ENCODE results near the gene MED10. TPM values are rescaled to one million over a fixed set of nuclear protein-coding genes. Genes with fewer than 3 reads are reported as not detected.

MED10 gene
- total and polyA plus RNA-seq, 9 of the 15 experiments (the other 6 are each of a cell fraction or from before 2014, with no cell fraction given) = 23.8 to 83.4 (median 58.8) TPM

DNA sequence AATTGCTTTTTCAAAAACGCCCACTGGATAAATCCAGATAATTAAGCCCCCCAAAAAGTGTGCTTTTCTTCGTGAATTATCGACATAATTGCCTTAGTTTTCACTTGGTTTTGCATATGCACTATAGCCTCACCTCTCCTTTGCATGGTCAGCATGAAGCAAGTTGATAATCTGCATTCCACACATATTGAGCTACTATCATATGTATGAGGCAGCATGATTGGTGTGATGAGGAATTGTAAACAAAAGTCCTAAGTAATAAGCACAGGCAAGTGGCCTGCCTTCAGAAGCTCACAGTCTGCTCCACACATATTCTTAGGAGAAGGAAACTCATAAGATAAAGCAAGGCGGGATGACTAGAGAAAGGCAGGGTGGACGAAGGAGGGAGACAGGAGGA, 33.8 kb downstream of the MED10 start:
- Histone ChIP-seq H3K4me1 (replicated peaks in 1 of 2; ENCODE audit: control insufficient read depth in 2 of 2, insufficient read depth in 2 of 2, low read length in 2 of 2) (peaks cover 0 to 3% of the 10 kb centered on the region in 2 experiments; a peak in 1 of 5 replicates), H3K27ac (ENCODE audit: extremely low read depth, low read depth, low read length) (no peak overlapping the region), H3K4me2 (ENCODE audit: insufficient read depth, low read length) (no peak overlapping the region), H4K20me1 (replicated peaks; ENCODE audit: control insufficient read depth, insufficient read depth, low read length) (no peaks in the 10 kb centered on the region; the same call in none of the 2 replicates), H3K4me3 (no peak overlapping the region), H3K79me2 (ENCODE audit: control insufficient read depth, insufficient read depth, low read length) (no peaks in the 10 kb centered on the region), H3K9me1 (ENCODE audit: control insufficient read depth, insufficient read depth, low read length) (no peaks in the 10 kb centered on the region), H3K9ac (ENCODE audit: insufficient read depth in 1 of 2, low read depth in 2 of 2, low read length in 2 of 2) (no peak overlapping the region), H3K27me3 (ENCODE audit: control insufficient read depth in 2 of 2, insufficient read depth in 2 of 2, low read length in 2 of 2) (peaks cover 30 to 65% of the 10 kb centered on the region in 2 experiments), H3K9me3 (replicated peaks; ENCODE audit: control insufficient read depth, insufficient read depth, low read depth, low read length) (no peaks in the 10 kb centered on the region), H2AFZ (ENCODE audit: low read depth, low read length) (no peak overlapping the region), H3K36me3 (ENCODE audit: control insufficient read depth, insufficient read depth, low read length) (no peaks in the 10 kb centered on the region)
- in situ Hi-C loops (cut with MboI) (no loop called here), intact Hi-C loops (cut with micrococcal nuclease) (no loop called here)
- WGBS (ENCODE audit: insufficient coverage, low coverage, missing lambda C conversion rate) = 0% methylated on average over 5 of the region's 5 CpGs
- ChIA-PET CTCF (ENCODE audit: low intra/inter-chr PET ratio) (no interaction called here), POLR2A (interaction anchor here (1.0 kb wide), 1 partner anchor 217 kb away, joined by 3 read pairs; no protein-coding TSS in a partner anchor)
- BruUV-seq (replicated peaks) = no TSS peak
- FAIRE-seq (no peak), DNase-seq (ENCODE audit: extremely low read depth in 1 of 4, low spot score in 3 of 4) (no peak), ATAC-seq (no peak)
- TF ChIP-seq ZKSCAN1 (IDR thresholded peaks at IDR 0.05; ENCODE audit: low read depth, low read length) = no peak
- TF ChIP-seq SRSF1 (IDR thresholded peaks at IDR 0.05; ENCODE audit: low read depth, low read length) = no peak
- no peak for TF ChIP-seq SMARCB1 (IDR thresholded peaks at IDR 0.05; ENCODE audit: insufficient read length, low read depth)

DNA sequence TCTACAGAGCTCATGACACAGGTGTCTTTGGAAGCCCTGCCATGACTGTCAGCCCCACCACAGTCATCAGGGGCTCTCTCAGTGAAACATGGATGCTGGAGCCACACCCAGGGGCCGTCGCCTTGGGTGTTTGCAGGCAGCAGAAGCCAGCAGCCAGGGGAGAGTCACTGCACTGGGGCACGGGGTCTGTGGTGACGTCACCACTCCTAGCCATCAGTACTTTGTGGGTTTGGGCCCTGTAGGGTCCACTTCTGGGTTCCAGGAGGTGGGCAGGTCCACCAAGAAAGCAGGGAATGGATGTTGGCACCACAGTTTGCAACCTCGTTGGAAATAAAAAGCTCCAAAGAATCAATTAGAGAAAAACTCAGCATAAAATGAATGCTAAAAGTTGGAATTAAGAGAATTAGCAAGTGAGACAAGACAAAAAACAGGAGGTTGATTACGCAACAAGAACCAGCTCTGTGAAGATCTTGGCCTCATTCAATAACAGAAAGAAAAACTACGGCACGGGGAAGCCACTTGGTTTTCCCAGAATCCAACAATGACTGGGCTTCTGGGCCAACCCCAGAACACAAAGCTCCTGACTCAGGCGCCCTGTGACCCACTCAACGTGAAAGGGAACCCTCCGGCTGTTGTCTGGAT, 34.3 kb downstream of the MED10 start:
- ChIA-PET CTCF (ENCODE audit: low intra/inter-chr PET ratio) (no interaction called here), POLR2A (interaction anchor here (1.0 kb wide), 1 partner anchor 217 kb away, joined by 3 read pairs; no protein-coding TSS in a partner anchor)
- Histone ChIP-seq H3K9ac (ENCODE audit: insufficient read depth in 1 of 2, low read depth in 2 of 2, low read length in 2 of 2) (no peak overlapping the region), H3K9me3 (replicated peaks; ENCODE audit: control insufficient read depth, insufficient read depth, low read depth, low read length) (no peaks in the 10 kb centered on the region), H4K20me1 (replicated peaks; ENCODE audit: control insufficient read depth, insufficient read depth, low read length) (peaks cover 4% of the 10 kb centered on the region), H3K9me1 (ENCODE audit: control insufficient read depth, insufficient read depth, low read length) (no peaks in the 10 kb centered on the region), H3K4me2 (ENCODE audit: insufficient read depth, low read length) (no peak overlapping the region), H3K4me1 (replicated peaks in 1 of 2; ENCODE audit: control insufficient read depth in 2 of 2, insufficient read depth in 2 of 2, low read length in 2 of 2) (no peaks in the 10 kb centered on the region; a peak in 1 of 5 replicates), H3K79me2 (ENCODE audit: control insufficient read depth, insufficient read depth, low read length) (no peaks in the 10 kb centered on the region), H3K4me3 (no peak overlapping the region), H2AFZ (ENCODE audit: low read depth, low read length) (no peak overlapping the region), H3K27ac (ENCODE audit: extremely low read depth, low read depth, low read length) (no peak overlapping the region), H3K36me3 (ENCODE audit: control insufficient read depth, insufficient read depth, low read length) (no peaks in the 10 kb centered on the region), H3K27me3 (ENCODE audit: control insufficient read depth in 2 of 2, insufficient read depth in 2 of 2, low read length in 2 of 2) (peaks cover 24 to 62% of the 10 kb centered on the region in 2 experiments)
- BruUV-seq (replicated peaks) = no TSS peak
- intact Hi-C loops (cut with micrococcal nuclease) (no loop called here), in situ Hi-C loops (cut with MboI) (no loop called here)
- 2% methylated on average over 11 of the region's 11 CpGs for WGBS (ENCODE audit: insufficient coverage, low coverage, missing lambda C conversion rate)
- no peak for FAIRE-seq
- DNase-seq (ENCODE audit: extremely low read depth in 1 of 4, low spot score in 3 of 4) = no peak
- no peak for ATAC-seq
- TF ChIP-seq, protein P1, sequence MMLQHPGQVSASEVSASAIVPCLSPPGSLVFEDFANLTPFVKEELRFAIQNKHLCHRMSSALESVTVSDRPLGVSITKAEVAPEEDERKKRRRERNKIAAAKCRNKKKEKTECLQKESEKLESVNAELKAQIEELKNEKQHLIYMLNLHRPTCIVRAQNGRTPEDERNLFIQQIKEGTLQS (IDR thresholded peaks at IDR 0.05) = peak; percentile 41; the same call in 1 of the 2 replicates
- TF ChIP-seq, protein P1 (CRISPR knock-in tag; conservative IDR thresholded peaks at IDR 0.05) = no peak
- no peak for TF ChIP-seq CEBPG (CRISPR knock-in tag; IDR thresholded peaks at IDR 0.05)
- peak; percentile 37 to 79; a peak in 3 of 4 replicates for TF ChIP-seq CEBPG (tag; conservative IDR thresholded peaks at IDR 0.05 in 1 of 2, IDR thresholded peaks at IDR 0.05 in 1 of 2)
- TF ChIP-seq, protein P2, sequence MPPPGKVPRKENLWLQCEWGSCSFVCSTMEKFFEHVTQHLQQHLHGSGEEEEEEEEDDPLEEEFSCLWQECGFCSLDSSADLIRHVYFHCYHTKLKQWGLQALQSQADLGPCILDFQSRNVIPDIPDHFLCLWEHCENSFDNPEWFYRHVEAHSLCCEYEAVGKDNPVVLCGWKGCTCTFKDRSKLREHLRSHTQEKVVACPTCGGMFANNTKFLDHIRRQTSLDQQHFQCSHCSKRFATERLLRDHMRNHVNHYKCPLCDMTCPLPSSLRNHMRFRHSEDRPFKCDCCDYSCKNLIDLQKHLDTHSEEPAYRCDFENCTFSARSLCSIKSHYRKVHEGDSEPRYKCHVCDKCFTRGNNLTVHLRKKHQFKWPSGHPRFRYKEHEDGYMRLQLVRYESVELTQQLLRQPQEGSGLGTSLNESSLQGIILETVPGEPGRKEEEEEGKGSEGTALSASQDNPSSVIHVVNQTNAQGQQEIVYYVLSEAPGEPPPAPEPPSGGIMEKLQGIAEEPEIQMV (tag; conservative IDR thresholded peaks at IDR 0.05; ENCODE audit: low read depth) = no peak
- TF ChIP-seq, protein P3, sequence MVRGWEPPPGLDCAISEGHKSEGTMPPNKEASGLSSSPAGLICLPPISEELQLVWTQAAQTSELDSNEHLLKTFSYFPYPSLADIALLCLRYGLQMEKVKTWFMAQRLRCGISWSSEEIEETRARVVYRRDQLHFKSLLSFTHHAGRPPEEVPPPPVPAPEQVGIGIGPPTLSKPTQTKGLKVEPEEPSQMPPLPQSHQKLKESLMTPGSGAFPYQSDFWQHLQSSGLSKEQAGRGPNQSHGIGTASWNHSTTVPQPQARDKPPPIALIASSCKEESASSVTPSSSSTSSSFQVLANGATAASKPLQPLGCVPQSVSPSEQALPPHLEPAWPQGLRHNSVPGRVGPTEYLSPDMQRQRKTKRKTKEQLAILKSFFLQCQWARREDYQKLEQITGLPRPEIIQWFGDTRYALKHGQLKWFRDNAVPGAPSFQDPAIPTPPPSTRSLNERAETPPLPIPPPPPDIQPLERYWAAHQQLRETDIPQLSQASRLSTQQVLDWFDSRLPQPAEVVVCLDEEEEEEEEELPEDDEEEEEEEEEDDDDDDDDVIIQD (CRISPR knock-in tag; IDR thresholded peaks at IDR 0.05) = no peak
- no peak for TF ChIP-seq ATF1 (CRISPR knock-in tag; IDR thresholded peaks at IDR 0.05)
- TF ChIP-seq ATF1 (tag; IDR thresholded peaks at IDR 0.05) = 0 out of 2 replicates have a peak, but pooled peaks have one; percentile 26
- no peak for TF ChIP-seq ZEB2 (IDR thresholded peaks at IDR 0.05)

All from K562 (cell line).